GM18526 (cell line): Measurements from ENCODE around the gene FMN1.

Experiments
- POLR2A ChIP-seq: IDR thresholded peaks from 3 replicates; pipeline ENCODE4 v1.6.1; 2011; ENCODE audit not compliant: insufficient read length; ENCODE audit errors: extremely low read depth

The FMN1 gene

DNA sequence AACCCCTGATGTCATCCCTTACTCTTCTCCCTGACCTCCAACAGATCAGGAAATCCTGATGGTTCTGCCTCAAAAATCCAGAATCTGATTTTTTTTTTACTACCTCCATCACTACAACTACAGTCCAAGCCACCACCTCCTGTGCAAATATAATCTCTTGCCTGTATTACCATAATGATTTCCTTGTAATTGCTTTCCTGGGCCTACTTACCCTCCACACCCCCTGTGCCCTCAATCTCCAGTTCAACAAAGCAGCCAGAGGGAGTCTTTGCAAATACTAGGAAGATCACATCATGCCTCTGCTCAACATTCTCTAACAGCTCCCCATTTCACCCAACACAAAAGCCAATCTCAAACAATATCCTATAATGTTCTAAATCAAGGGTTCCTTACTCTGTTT, 159.9 kb downstream of the FMN1 start:
- TF ChIP-seq POLR2A: no peak

GRCh38 chr15:33032053-33032452, 162.5 kb downstream of the FMN1 start:
- no peak for TF ChIP-seq POLR2A

- TF ChIP-seq POLR2A: no peak
These were observed 163.1 kb downstream of the FMN1 start for GRCh38 chr15:33031324-33031821.

- no peak for TF ChIP-seq POLR2A
These were observed 164.2 kb downstream of the FMN1 start for GRCh38 chr15:33030315-33030714.

DNA sequence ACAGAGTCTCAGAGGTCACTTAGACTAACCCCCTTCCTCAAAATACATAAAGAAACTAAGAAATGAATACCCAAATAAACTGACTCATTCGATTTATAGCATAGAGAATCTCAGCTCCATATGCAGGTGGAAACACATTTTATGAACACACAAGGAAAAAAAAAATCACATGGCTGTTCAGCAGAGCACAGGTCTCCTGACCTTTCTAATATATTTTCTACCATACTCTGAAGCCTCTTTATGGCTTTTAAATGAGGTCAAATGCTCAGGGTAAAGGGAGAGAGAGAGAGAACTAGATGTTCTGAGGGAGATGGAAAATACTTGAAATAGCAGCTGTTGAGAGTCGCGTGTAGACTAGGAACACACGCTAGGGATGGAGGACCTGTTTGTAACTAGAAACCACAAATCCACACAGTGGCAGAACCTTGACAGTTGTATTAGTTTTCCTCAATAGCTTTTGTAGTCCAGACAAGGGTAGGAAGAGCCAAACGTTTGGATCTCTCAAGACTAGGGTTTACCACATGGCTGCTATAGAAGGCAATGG, 165.3 kb downstream of the FMN1 start:
- TF ChIP-seq POLR2A: no peak

- no peak for TF ChIP-seq POLR2A
These were observed 166.0 kb downstream of the FMN1 start for GRCh38 chr15:33028495-33028894.

DNA sequence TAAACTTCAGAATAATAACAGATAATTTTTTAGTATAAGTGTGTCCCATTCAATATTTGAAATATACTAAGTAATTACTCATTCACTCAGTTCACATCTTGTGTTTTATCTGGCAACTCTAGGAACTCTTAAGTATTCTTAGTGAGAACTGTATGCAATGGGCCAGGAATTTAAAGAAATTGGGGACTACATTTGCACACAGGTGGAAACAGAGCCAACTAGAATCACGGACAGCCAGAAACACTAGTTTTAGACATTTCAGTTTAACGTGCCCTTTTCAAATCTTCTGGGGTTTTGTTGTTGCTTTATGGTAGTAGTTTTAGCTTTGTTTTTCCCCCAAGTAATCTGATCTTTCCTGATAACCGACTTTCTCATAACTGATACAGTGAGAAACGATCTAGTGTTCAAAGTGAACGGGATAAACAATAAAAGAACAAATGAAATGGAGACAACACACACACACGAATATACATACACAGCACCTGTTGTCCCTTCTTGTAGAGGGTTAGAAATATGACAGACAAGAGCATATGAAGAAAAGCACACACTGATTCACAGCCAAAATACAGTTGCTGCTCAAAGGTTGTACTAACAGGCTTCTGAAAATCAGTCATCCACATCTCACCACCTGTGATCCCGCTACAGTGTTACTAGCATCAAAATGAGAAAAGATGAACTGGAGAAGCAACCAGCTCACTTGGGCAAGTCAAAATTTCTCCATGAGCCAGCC, 167.0 kb downstream of the FMN1 start:
- no peak for TF ChIP-seq POLR2A

- no peak for TF ChIP-seq POLR2A
These were observed 167.9 kb downstream of the FMN1 start for GRCh38 chr15:33026614-33027013.

- no peak for TF ChIP-seq POLR2A
These were observed 171.9 kb downstream of the FMN1 start for GRCh38 chr15:33022629-33023028.

DNA sequence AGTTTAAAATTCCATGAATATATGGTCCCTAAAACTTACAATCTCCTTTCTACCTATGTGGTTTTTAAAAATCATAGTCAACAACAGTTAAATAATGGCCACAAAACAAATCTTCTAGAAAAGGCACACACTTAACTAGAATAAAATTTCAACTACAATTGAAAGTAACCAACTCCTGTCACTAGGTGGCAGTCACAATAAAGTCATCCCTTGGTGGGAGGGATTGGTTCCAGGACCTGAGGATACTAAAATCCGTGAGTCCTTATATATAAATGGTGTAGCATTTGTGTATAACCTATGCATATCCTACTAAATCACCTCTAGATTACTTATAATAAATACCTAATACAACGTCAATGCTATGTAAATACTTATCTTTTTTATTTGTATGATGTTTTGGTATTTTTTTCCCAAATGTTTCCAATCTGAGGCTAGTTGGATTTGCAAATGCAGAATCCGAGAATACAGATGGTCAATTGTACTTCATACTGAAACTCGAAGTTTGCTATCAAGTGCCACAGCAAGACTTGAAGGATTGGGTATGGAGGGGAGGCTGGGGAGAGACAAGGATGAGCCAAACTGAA, 172.6 kb downstream of the FMN1 start:
- TF ChIP-seq POLR2A: no peak

GRCh38 chr15:33019354-33019981, 175.0 kb downstream of the FMN1 start:
- no peak for TF ChIP-seq POLR2A

DNA sequence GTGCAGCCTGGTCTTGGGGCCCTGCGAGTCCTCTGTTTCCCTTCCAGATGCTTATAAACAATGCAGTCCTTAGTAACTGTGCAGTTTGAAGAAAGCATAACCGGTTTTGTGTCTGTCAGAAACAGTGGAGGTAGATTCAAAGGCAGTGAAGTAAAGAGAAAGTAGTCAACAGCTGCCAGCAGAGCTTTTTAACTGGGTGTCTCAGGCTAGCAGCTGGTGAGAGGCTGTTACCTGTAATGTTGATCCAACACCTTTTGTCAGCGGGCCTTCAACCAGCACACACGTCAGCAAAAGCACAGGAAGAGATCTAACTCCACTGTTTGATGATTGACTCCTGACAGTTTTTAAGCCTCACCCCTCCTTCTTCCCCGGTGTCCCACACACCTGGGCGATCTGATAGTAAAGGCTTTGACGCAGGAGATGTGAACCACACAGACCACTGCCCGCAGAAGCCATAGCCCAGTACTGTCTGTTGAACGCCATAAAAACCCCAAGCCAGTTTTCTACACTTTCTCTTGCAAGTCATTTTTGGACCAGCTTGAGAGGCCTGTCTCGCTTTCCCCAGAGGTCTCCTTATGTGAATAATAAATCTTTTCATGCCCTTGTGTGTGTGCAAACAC, 178.0 kb downstream of the FMN1 start:
- TF ChIP-seq POLR2A: no peak

DNA sequence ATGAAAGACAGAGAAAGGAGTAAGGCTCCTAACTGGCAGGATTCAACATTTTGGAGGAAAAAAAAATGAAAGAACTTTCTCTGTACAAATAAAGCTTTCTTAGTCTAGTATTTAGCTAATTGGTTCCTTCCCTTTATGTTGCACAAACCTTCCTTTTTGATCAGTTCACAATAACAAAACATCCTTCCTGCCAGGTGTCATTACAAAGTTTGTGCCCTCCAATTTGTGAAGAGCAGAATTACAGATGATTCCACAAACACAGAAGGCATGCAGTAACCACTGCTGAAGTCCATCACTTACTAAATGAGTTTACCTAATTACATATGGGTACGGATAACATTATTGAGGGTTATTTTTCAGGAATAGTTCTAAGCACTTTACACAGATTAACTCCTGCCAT, 179.9 kb downstream of the FMN1 start:
- no peak for TF ChIP-seq POLR2A

GRCh38 chr15:33013827-33014445, 180.6 kb downstream of the FMN1 start:
- TF ChIP-seq POLR2A: no peak

DNA sequence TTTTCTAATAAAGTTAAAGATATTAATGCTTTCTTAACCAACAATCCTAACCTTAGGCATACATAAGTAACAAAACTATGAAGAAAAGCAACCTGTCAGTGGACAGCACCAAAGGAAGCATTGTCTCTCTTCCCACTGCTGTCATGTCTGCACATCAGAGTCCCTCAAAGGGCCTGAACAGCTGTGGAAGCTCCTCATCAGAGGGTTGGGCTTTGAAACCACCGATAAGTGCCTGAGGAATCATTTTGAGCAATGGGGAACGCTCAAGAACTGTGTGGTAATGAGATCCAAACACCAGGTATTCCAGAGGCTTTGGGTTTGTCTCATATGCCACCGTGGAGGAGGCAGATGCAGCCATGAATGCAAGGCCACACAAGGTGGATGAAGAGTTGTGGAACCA, 182.5 kb downstream of the FMN1 start:
- TF ChIP-seq POLR2A: no peak
